Measurements from ENCODE around the gene SLX4IP.

Gene SLX4IP

DNA sequence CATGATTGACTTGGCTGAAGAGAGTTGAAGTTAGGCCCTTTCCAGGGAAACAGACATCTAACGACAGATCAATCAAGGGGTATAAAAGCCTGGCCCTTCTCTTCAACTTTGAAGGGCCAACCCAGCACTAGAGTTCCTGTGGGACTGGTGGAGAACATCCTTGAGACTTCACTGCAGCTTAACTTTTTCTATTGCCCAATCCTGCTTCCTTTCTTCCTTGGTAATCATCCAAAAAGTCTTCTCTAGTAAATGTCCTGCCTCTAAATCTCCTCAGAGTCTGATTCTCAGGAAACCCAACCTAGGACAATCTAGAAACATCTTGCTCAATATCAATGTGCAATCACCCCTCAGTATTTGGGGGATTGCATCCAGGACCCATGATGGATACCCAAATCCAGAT, 3.0 kb upstream of the SLX4IP start:
- Histone ChIP-seq H3K27me3 (ENCODE audit: insufficient read depth, low read depth, severe bottlenecking) (no peaks in the 10 kb centered on the region), H3K27ac (no peak overlapping the region), H3K9me3 (ENCODE audit: severe bottlenecking) (no peaks in the 10 kb centered on the region), H3K4me3 (ENCODE audit: low read depth, low read length) (no peak overlapping the region), H3K36me3 (peaks cover 2% of the 10 kb centered on the region; the same call in 1 of the 2 replicates)
- no peak for DNase-seq
- TF ChIP-seq, protein P1, sequence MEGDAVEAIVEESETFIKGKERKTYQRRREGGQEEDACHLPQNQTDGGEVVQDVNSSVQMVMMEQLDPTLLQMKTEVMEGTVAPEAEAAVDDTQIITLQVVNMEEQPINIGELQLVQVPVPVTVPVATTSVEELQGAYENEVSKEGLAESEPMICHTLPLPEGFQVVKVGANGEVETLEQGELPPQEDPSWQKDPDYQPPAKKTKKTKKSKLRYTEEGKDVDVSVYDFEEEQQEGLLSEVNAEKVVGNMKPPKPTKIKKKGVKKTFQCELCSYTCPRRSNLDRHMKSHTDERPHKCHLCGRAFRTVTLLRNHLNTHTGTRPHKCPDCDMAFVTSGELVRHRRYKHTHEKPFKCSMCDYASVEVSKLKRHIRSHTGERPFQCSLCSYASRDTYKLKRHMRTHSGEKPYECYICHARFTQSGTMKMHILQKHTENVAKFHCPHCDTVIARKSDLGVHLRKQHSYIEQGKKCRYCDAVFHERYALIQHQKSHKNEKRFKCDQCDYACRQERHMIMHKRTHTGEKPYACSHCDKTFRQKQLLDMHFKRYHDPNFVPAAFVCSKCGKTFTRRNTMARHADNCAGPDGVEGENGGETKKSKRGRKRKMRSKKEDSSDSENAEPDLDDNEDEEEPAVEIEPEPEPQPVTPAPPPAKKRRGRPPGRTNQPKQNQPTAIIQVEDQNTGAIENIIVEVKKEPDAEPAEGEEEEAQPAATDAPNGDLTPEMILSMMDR (IDR thresholded peaks at IDR 0.05; ENCODE audit: low read depth, low read length): no peak

DNA sequence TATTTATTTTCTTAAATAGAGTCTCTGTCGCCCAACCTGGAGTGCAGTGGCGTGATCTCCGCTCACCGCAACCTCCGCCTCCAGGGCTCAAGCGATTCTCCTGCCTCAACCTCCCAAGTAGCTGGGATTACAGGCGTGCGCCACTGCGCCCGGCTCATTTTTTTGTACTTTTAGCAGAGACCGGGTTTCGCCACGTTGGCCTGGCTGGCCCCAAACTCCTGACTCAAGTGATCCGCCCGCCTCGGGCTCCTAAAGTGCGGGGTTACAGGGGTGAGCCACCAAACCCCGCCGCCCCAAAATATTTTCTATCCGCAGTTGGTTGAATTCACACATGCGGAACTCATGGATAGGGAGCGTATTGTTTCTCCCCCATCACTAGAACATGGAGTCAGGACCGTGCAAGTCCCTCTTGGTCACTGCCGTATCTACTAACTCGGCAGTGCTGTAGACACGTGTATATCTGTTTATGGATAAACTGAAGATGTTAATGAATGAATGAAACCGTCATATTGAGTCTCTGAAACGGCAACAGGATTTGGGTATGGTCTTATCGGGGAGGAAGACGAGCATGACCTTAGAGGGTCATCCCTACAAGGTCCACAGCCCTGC, 2.0 kb upstream of the SLX4IP start:
- Histone ChIP-seq H3K27me3 (ENCODE audit: insufficient read depth, low read depth, severe bottlenecking) (no peaks in the 10 kb centered on the region), H3K27ac (peak overlapping the region; percentile 97), H3K9me3 (ENCODE audit: severe bottlenecking) (no peaks in the 10 kb centered on the region), H3K4me3 (ENCODE audit: low read depth, low read length) (peak overlapping the region; percentile 82), H3K36me3 (peaks cover 2% of the 10 kb centered on the region; the same call in 1 of the 2 replicates)
- DNase-seq: no peak
- TF ChIP-seq, protein P1 (IDR thresholded peaks at IDR 0.05; ENCODE audit: low read depth, low read length): no peak

DNA sequence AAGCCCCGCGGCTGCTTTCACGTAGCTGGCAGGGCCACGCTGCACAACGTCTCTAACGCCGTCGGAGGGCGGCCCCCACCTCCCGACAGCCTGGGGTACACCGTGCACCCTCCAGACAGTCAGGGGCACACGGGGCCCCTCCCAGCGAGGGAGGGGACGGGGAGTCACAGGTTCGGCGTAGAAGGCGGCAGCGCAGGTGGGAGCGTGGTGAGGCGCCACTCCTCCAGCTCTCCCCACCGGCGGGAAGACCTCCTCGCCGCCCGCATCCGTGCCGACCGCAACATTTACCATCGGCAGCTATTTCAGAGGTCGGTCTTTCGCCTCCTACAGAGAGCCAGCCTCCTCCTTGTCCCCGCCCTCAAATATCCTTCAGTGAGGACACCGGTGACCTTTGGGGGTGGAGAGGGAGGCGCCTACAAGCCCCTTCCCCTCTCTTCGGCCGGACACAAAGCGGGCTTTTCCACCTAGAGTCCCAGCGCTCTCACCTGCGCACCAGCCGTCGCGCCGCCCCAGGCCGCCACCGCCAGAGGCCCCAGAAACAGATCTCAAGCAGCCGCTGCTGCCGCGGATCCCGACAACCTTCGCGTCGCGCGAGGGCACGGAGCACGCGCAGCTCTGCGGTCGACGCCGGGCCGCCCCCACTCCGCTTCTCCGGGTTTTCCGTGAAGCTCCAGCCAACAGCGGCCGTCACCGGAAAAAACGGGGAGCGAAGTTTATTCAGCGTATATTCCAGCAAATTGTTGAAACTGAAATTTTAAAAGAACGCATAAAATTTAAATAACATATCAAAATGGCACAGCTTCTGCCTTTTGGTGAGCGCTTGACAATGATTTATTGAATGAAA, 1.3 kb upstream of the SLX4IP start, which contains the start of gene MKKS:
Gene MKKS (minus strand): TSS at position 600 of the 844 bp plus-strand sequence. CDS start 20,708 bp downstream, outside the sequence.
- Histone ChIP-seq H3K9me3 (ENCODE audit: severe bottlenecking) (no peaks in the 10 kb centered on the region), H3K4me3 (ENCODE audit: low read depth, low read length) (peak within 1 kb of the TSS; percentile 82), H3K36me3 (peaks cover 2% of the 10 kb centered on the region; the same call in 1 of the 2 replicates), H3K27ac (peak within 1 kb of the TSS; percentile 97), H3K27me3 (ENCODE audit: insufficient read depth, low read depth, severe bottlenecking) (no peaks in the 10 kb centered on the region)
- TF ChIP-seq, protein P1 (IDR thresholded peaks at IDR 0.05; ENCODE audit: low read depth, low read length): no peak
- peak; percentile 92 for DNase-seq

DNA sequence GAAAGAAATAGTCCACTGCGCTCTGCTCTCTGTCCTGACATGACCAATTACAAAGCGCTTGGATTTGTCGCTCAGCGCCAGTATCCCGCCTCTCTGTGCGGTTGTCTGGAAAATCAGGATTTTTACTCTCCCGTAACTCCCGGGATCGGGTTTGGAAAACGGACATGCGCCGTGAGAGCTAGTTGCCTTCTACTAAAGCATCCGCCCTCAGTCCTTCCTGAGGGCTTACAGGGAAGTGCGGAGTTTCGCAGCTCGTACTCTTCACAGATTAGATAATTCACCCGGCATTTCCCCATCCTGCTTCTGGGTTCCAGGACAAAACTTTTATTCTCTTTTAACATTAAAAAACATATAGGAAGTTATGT, 656 bp upstream of the SLX4IP start:
- DNase-seq: peak; percentile 93
- H3K27ac ChIP-seq: peak overlapping the region; percentile 97

DNA sequence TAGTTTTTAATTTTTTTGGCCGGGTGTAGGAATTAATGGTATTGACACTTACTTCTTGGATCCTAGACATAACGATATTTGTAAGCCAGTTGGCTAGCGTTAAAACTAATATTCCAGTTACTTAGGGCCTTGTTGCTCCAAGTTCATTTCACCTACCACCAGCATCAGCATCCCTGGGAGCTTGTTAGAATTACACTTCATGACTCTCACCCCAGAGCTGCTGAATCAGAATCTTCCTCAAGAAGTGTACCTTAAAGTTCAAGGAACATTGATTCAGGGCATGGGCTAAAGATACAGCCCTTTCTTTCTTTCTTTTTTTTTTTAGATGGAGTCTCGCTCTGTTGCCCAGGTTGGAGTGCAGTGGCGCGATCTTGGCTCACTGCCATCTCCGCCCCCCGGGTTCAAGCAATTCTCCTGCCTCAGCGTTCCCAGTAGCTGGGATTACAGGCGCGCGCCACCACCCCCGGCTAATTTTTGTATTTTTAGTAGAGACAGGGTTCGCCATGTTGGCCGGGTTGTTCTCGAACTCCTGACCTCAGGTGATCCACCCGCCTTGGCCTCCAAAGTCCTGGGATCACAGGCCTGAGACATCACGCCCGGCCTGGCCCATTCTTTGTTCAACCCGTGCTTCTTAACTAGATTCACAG, 1.1 kb downstream of the SLX4IP start:
- DNase-seq: no peak
- Histone ChIP-seq H3K27me3 (ENCODE audit: insufficient read depth, low read depth, severe bottlenecking) (no peaks in the 10 kb centered on the region), H3K36me3 (peaks cover 2% of the 10 kb centered on the region; the same call in 1 of the 2 replicates), H3K9me3 (ENCODE audit: severe bottlenecking) (no peaks in the 10 kb centered on the region), H3K4me3 (ENCODE audit: low read depth, low read length) (peak overlapping the region; percentile 82; the same call in 1 of the 2 replicates), H3K27ac (no peak overlapping the region)
- TF ChIP-seq, protein P1 (IDR thresholded peaks at IDR 0.05; ENCODE audit: low read depth, low read length): no peak

More for the DNA sequence above, 656 bp upstream of the SLX4IP start:
- Histone ChIP-seq H3K9me3 (ENCODE audit: severe bottlenecking) (no peaks in the 10 kb centered on the region), H3K27me3 (ENCODE audit: insufficient read depth, low read depth, severe bottlenecking) (no peaks in the 10 kb centered on the region), H3K4me3 (ENCODE audit: low read depth, low read length) (peak overlapping the region; percentile 82), H3K36me3 (peaks cover 2% of the 10 kb centered on the region; the same call in 1 of the 2 replicates)
- TF ChIP-seq, protein P1 (IDR thresholded peaks at IDR 0.05; ENCODE audit: low read depth, low read length): no peak

All from WERI-Rb-1 (cell line).